Smooth muscle cell (in vitro differentiated cells): ENCODE results near the gene ERC1. TPM values are rescaled to one million over a fixed set of nuclear protein-coding genes. Genes with fewer than 3 reads are reported as not detected.

ENCODE experiments used
- DNase-seq: peaks from one replicate; lab custom pipeline; 2025; ENCODE audit not compliant: unreplicated experiment; lab: John Stamatoyannopoulos, UW
- H2AFZ ChIP-seq: fragments of 200-600 bp; sonication (generic); 2 replicates; pipeline ENCODE4 v1.6.0; 2016; ENCODE audit warnings: antibody characterized with exemption, low read depth, mild to moderate bottlenecking
- H3F3A ChIP-seq: fragments of 200-600 bp; sonication (generic); 2 replicates; pipeline ENCODE4 v1.6.0; 2017; ENCODE audit warnings: antibody characterized with exemption, low read depth
- H3K27ac ChIP-seq: fragments of 200-600 bp; sonication (generic); 2 replicates; pipeline ENCODE4 v1.5.1; 2016; ENCODE audit warnings: low read depth, mild to moderate bottlenecking
- H3K27me3 ChIP-seq: fragments of 200-600 bp; sonication (generic); 2 replicates; pipeline ENCODE4 v1.6.1; 2016; ENCODE audit warnings: low read depth, mild to moderate bottlenecking
- H3K36me3 ChIP-seq: fragments of 200-600 bp; sonication (generic); 2 replicates; pipeline ENCODE4 v1.5.1; 2016; ENCODE audit warnings: low read depth
- H3K4me1 ChIP-seq: fragments of 200-600 bp; sonication (generic); 2 replicates; pipeline ENCODE4 v1.5.1; 2016; ENCODE audit warnings: low read depth
- H3K4me2 ChIP-seq: fragments of 200-600 bp; sonication (generic); 2 replicates; pipeline ENCODE4 v1.6.0; 2016; ENCODE audit warnings: mild to moderate bottlenecking
- H3K4me3 ChIP-seq: fragments of 200-600 bp; sonication (generic); 2 replicates; pipeline ENCODE4 v1.5.1; 2016; ENCODE audit warnings: mild to moderate bottlenecking
- H3K79me2 ChIP-seq: fragments of 200-600 bp; sonication (generic); 2 replicates; pipeline ENCODE4 v1.6.0; 2016; ENCODE audit warnings: low read depth, mild to moderate bottlenecking
- H3K9ac ChIP-seq: fragments of 200-600 bp; sonication (generic); 2 replicates; pipeline ENCODE4 v1.6.0; 2016; ENCODE audit warnings: low read depth
- H3K9me3 ChIP-seq: fragments of 200-600 bp; sonication (generic); replicated peaks from 2 replicates; pipeline ENCODE4 v1.5.1; 2016; ENCODE audit warnings: low read depth
- H4K20me1 ChIP-seq: fragments of 200-600 bp; sonication (generic); 2 replicates; pipeline ENCODE4 v1.6.0; 2016; ENCODE audit warnings: low read depth
- CTCF ChIP-seq: fragments of 200-600 bp; sonication (generic); IDR thresholded peaks from 2 replicates; pipeline ENCODE4 v1.5.1; 2017; ENCODE audit warnings: borderline replicate concordance, mild to moderate bottlenecking, antibody characterized with exemption; ENCODE audit not compliant: insufficient read depth, poor library complexity, severe bottlenecking
- WGBS: methylation state at CpG from one replicate; pipeline ENCODE4 v1.1.7; 2016; ENCODE audit warnings: low lambda C conversion rate; 5-methylcytosine and 5-hydroxymethylcytosine counted together
- polyA plus RNA-seq: library from polyadenylated mRNA; unstranded; fragments of >200 nt; fragmentation: Nextera tagmentation; extraction: Ambion mirVana; gene quantifications from 2 replicates; pipeline ENCODE4 v1.2.1, GENCODE V29; 2016
- total RNA-seq: library from RNA; depleted of rRNA; stranded (reverse); fragments of >200 nt; gene quantifications from 2 replicates; pipeline ENCODE4 v1.2.3, GENCODE V29; 2014

ERC1 gene
- total and polyA plus RNA-seq, 2 experiments from 2014 or later = 13.8 to 17.6 TPM

DNA sequence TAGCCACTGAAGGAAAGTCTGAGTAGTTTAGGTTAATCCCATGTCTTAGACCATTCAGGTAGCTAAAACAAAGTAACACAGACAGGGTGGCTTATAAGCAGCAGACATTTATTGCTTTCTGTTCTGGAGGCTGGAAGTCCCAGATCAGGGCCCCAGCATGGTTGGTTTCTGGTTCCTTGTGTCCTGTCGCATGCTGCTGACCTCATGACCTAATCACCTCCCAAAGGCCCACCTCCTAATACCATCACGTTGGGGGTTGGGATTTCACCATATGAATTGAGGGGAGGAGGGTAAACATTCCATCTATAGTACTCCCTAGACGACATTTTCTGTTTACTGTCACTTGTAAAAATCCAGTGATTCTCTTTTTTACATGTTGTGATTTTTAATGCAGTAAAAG, 454.8 kb downstream of the ERC1 start:
- Histone ChIP-seq H4K20me1 (no peaks in the 10 kb centered on the region), H3K36me3 (no peaks in the 10 kb centered on the region), H3K4me1 (peaks cover 5% of the 10 kb centered on the region), H3K9ac (no peak overlapping the region), H3K27me3 (no peaks in the 10 kb centered on the region), H2AFZ (no peak overlapping the region), H3K4me3 (no peak overlapping the region), H3F3A (no peaks in the 10 kb centered on the region), H3K4me2 (no peak overlapping the region), H3K9me3 (no peaks in the 10 kb centered on the region), H3K79me2 (no peaks in the 10 kb centered on the region), H3K27ac (no peak overlapping the region)
- no peak for DNase-seq
- no peak for TF ChIP-seq CTCF
- WGBS = 37% methylated on average over 3 of the region's 3 CpGs

DNA sequence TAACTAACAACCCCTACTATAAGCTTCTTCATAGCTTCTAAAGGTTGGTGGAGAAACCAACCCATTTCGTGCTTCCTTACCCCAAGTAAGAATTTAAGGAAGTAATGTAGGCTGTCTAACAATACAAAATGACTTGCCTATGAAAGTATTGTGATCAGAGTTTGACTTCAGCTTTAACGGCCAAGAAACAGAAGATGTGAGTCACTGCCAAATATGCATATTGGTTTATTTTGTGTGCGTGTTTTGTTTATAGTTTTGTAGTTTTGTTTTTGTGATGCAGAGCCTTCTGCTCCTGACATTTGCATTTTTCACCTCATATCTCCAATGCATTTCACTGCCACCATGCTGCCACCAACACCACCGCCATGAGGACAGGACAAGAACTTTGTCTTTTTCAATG, 457.3 kb downstream of the ERC1 start:
- 87% methylated on average over 4 of the region's 4 CpGs for WGBS
- Histone ChIP-seq H3F3A (no peaks in the 10 kb centered on the region), H3K27me3 (no peaks in the 10 kb centered on the region), H3K36me3 (no peaks in the 10 kb centered on the region), H2AFZ (no peak overlapping the region), H3K4me3 (no peak overlapping the region), H3K9ac (no peak overlapping the region), H3K9me3 (no peaks in the 10 kb centered on the region), H3K27ac (no peak overlapping the region), H4K20me1 (no peaks in the 10 kb centered on the region), H3K4me1 (peaks cover 5% of the 10 kb centered on the region), H3K4me2 (no peak overlapping the region), H3K79me2 (no peaks in the 10 kb centered on the region)
- no peak for DNase-seq
- TF ChIP-seq CTCF = no peak

DNA sequence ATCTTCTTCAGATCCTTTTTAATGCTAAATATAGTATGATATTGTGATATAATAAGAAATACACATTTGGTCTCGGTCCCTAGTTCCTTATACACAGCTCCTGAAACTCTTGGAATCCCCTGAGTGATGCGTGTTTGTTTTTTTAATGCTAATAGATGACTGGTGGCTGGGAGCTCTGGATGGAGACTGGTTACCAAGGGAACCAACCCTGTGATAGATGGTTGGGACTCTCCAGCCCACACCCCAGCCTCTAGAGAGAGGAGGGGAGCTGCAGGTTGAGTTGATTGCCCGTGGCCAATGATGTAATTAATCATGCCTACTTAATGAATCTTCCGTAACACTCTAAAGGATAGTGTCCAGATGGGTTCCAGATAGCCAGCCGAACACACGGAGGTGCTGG, 462.8 kb downstream of the ERC1 start:
- no peak overlapping the region for H3K4me3 ChIP-seq
- no peaks in the 10 kb centered on the region for H3K9me3 ChIP-seq
- TF ChIP-seq CTCF = no peak
- no peaks in the 10 kb centered on the region for H3K27me3 ChIP-seq
- 94% methylated on average over 6 of the region's 6 CpGs for WGBS
- H3K9ac ChIP-seq = no peak overlapping the region
- H2AFZ ChIP-seq = no peak overlapping the region
- H3K36me3 ChIP-seq = no peaks in the 10 kb centered on the region
- no peaks in the 10 kb centered on the region for H3F3A ChIP-seq
- H3K79me2 ChIP-seq = no peaks in the 10 kb centered on the region
- no peaks in the 10 kb centered on the region for H3K4me1 ChIP-seq
- no peak overlapping the region for H3K4me2 ChIP-seq
- H4K20me1 ChIP-seq = no peaks in the 10 kb centered on the region
- DNase-seq = no peak
- no peak overlapping the region for H3K27ac ChIP-seq

DNA sequence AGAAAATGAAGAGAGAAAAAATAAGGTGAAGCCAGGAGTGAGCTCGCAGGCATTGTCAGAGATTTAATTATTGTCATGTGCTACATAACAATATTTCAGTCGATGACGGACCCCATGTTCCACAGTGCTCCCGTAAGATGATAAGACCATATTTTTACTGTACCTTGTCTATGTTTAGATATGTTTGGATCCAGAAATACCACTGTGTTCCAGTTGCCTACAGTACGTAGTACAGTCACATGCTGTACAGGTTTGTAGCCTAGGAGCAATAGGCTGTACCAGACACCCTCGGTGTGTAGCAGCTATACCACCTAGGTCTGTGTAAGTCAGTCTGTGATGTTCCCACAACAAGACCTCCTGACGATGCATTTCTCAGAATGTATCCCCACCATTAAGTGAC, 465.9 kb downstream of the ERC1 start:
- no peaks in the 10 kb centered on the region for H3F3A ChIP-seq
- H3K79me2 ChIP-seq = no peaks in the 10 kb centered on the region
- no peak overlapping the region for H3K4me2 ChIP-seq
- H3K27me3 ChIP-seq = no peaks in the 10 kb centered on the region
- DNase-seq = no peak
- no peak overlapping the region for H3K27ac ChIP-seq
- 97% methylated on average over 7 of the region's 7 CpGs for whole genome bisulfite sequencing
- no peaks in the 10 kb centered on the region for H4K20me1 ChIP-seq
- no peak overlapping the region for H2AFZ ChIP-seq
- no peak overlapping the region for H3K9ac ChIP-seq
- no peaks in the 10 kb centered on the region for H3K9me3 ChIP-seq
- H3K4me3 ChIP-seq = no peak overlapping the region
- H3K4me1 ChIP-seq = no peaks in the 10 kb centered on the region
- no peaks in the 10 kb centered on the region for H3K36me3 ChIP-seq
- no peak for TF ChIP-seq CTCF
